T-helper 2 cell (primary cell): ENCODE measurements around the gene SCAF8.
"Not testable (repeated sequence)": the region's sequence is repeated elsewhere in the genome, so short reads cannot be mapped to it uniquely, and the experiment has no call there.

ENCODE experiments used
- DNase-seq, 5 experiments: peaks; one replicate each; pipeline versions ENCODE4 v3.0.0 to v3.0.0-alpha.2; 2012 to 2022
- total RNA-seq, 2 donors: gene quantifications; one replicate each; lab custom pipeline; 2026; lab: John Stamatoyannopoulos, UW

SCAF8 gene, protein sequence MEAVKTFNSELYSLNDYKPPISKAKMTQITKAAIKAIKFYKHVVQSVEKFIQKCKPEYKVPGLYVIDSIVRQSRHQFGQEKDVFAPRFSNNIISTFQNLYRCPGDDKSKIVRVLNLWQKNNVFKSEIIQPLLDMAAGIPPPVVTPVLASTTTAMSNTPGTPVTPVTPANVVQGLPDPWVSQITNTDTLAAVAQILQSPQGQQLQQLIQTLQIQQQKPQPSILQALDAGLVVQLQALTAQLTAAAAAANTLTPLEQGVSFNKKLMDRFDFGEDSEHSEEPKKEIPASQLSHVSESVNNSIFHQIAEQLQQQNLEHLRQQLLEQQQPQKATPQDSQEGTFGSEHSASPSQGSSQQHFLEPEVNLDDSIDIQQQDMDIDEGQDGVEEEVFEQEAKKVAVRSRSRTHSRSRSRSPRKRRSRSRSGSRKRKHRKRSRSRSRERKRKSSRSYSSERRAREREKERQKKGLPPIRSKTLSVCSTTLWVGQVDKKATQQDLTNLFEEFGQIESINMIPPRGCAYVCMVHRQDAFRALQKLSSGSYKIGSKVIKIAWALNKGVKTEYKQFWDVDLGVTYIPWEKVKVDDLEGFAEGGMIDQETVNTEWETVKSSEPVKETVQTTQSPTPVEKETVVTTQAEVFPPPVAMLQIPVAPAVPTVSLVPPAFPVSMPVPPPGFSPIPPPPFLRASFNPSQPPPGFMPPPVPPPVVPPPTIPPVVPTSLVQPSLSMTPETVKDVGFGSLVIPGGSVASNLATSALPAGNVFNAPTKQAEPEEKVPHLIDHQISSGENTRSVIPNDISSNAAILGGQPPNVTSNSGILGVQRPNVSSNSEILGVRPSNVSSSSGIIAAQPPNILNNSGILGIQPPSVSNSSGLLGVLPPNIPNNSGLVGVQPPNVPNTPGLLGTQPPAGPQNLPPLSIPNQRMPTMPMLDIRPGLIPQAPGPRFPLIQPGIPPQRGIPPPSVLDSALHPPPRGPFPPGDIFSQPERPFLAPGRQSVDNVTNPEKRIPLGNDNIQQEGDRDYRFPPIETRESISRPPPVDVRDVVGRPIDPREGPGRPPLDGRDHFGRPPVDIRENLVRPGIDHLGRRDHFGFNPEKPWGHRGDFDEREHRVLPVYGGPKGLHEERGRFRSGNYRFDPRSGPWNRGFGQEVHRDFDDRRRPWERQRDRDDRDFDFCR (N-terminal part only)
- 119 to 157 reads per million in 2 donors for total RNA-seq

GRCh38 chr6:154733183-154733625, at the start of gene SCAF8:
Gene SCAF8 (plus strand): TSS chr6:154733416. CDS start chr6:154733901, 485 bp downstream.
- peak; percentile 75 to 89 (median 79) for DNase-seq

GRCh38 chr6:154683756-154684523, 49.3 kb upstream of the SCAF8 start:
- DNase-seq: peak in 1 of 5 experiments; percentile 29

GRCh38 chr6:154686162-154686561, 47.1 kb upstream of the SCAF8 start:
- no peak for DNase-seq

DNA sequence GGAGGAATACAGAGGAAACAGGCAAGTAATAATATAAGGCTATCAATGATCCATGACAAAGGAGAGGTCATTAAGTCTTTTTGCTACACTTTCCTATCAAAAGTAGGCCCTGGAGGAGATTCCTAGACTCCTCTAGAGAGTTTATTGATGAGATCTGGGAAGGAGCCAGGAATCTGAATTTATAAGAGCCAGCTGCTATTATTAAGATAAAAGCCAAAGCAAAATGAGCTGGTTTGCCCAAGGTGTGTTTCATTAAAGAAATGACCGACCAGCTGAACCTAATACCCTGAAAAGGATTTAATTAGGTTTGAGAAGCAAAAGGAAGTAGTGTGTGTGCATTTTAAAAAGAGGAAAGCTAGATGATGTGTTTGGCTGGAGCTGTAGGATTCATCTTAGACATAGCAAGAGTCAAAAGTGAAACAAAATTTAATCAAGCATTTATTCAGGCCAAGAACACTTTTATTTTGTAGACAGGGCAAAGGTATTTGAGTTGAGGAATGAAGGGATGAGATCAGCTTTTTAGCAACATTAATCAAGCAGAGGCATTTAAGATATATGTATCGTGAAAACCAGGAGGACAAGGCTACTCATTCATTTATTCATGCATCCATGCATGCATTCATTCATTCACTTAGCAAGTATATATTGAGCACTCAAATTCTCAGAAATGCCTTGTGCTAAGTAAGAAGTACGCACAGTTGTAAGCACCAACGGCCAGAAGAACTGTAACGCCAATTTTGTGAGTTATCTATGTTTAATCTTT, 43.5 kb upstream of the SCAF8 start:
- no peak for DNase-seq

GRCh38 chr6:154690857-154691256, 42.4 kb upstream of the SCAF8 start:
- DNase-seq: no peak

- DNase-seq: no peak
Observed at GRCh38 chr6:154696661-154697060, 36.6 kb upstream of the SCAF8 start.

- DNase-seq: no peak
Observed at GRCh38 chr6:154703124-154703523, 30.1 kb upstream of the SCAF8 start.

DNA sequence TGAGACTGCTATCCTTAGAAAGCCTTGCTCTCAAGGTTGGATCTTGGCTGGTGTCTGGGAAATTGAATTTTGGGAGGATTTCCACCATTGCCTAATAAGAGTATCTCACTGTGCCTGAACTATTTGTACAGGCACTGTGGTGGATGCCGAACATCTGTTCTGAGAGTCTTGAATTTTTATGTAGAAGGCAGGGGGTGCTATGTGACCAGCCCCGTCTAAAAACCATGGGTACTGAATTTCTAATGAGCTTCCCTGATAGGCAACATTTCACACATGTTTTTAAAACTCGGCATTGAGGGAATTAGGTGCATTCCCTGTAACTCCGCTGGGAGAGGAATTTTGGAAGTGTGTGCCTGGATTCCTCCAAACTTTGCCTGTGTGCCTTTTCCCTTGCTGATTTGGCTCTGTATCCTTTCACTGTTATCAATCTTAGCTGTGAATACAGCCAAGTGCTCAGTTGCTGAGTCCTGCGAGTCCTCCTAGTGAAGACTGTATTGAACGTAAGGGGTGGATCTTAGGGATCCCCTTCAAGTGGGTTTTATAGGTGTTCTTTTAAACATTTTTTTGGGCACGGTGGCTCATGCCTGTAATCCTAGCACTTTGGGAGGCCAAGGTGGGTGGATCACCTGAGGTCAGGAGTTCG, 27.6 kb upstream of the SCAF8 start:
- DNase-seq: no peak

- DNase-seq: no peak
Observed at GRCh38 chr6:154706389-154706788, 26.8 kb upstream of the SCAF8 start.

DNA sequence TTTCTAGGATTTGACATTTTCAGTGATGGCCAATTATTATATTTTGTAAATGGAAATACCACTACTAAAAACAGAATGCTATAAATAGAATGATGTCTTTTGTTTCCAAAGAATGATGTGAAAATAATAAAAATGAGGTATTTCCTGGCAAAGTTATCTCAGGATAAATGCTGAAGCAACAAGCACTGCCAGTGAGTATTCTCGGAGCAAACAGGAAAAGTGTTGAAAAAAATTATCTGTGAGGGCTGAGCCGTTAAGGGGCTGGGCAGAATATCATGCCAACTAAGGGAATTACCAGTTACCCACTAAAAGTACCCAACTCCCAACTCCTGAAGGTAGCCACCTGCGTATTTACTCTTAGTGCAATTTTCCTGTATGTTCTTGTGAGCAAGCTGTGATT, 23.6 kb upstream of the SCAF8 start:
- no peak for DNase-seq

DNA sequence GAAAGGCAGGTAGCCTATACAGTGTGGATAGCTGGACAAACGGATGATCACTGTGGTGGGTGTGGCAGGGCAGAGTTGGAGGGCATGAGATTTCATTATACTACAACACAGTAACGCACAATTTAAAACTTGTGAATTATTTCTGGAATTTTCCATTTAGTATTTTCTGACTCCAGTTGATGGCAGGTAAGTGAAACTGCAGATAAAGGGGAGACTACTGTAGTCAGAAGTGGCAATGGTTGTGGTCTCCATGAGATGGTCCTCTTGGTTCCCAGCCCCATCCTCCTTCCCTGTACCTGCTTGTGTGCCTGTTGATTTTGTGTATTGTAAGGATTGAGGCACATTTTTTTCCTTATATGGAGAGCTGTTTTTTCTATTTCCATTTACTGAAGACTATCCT, 22.5 kb upstream of the SCAF8 start:
- no peak for DNase-seq

DNA sequence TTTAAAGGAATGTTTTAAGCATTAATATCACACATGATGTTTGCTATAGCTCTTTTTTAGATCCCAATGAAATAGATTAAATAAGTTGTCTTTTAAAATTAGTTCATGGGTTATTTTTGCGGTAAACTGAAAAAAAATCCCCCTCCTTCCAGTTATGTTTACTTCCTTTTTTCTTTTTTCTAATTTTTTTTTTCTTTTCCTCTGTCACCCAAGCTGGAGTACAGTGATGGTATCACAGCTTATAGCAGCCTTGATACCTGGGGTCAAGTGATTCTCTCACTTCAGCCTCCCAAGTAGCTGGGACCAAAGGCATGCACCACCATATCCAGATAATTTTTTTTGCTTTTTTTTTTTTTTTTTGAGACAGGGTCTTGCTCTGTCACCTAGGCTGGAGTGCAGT, 17.8 kb upstream of the SCAF8 start:
- DNase-seq: no peak

DNA sequence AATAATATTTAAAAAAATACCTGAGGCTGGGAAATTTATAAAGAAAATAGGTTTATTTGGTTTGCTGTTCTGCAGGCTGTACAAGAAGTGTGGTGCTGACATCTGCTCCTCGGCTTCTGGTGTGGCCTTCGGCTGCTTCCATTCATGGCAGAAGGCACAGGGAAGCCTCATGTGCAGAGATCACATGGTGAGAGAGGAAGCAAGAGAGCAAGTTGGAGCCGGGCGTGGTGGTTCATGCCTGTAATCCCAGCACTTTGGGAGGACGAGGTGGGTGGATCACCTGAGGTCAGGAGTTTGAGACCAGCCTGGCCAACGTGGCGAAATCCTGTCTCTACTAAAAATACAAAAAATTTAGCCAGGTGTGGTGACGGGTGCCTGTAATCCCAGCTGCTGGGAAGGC, 16.9 kb upstream of the SCAF8 start:
- not testable (repeated sequence) for DNase-seq

- no peak for DNase-seq
Observed at GRCh38 chr6:154719433-154719832, 13.8 kb upstream of the SCAF8 start.

DNA sequence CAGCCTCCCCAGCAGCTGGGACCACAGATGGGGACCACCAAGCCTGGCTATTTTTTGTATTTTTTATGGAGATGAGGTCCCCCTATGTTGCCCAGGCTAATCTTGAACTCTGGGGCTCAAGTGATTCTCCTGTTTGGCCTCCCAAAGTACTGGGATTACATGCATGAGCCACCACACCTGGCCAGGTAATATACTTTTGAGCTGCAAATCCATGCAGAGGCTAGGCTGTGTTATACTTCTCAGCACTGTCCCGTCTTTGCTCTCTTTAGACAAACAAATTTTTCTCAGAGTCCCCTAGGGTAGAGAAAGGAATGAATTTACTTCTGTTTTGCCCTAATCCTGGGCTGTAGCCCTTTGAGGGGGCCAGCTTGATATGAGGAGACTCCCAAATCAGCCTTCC, 13.4 kb upstream of the SCAF8 start:
- no peak for DNase-seq

GRCh38 chr6:154721460-154721859, 11.8 kb upstream of the SCAF8 start:
- DNase-seq: peak in 1 of 5 experiments; percentile 14

GRCh38 chr6:154726887-154727286, 6.3 kb upstream of the SCAF8 start:
- DNase-seq: no peak

GRCh38 chr6:154731296-154732218, 1.7 kb upstream of the SCAF8 start:
- no peak for DNase-seq

DNA sequence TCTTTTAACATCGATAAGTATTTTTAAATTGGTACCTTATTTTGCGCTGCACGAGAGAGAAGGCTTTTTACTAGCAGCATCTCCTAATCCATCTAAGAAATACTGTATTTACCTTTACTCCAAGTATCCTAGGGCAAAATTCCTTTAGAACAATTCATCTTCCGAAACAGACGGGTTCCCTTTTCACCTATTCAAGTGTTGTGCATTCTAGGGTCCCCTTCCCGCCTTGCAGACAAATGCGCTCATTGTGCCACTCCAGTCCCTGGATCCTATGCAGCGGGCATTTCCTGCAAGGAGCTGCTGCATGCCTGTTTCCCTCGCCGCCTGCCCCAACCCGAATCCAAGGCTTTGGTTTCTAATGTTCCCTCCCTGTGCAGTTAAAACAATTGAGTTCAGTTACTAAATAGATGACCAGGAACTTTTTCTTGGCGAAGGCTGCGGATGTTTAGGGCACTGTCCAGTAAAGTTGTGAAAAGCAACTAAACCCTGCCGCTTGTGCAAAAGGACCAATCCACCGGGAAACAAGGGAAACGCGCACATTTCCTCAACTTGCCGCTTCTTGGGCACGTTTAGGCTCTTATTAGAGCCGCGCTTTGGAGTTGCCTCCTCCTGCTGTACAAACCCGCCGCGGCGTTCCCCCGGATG, 556 bp upstream of the SCAF8 start:
- DNase-seq: peak in 1 of 5 experiments; percentile 2
